Smooth muscle cell (in vitro differentiated cells): Measurements from ENCODE around the gene DHX58. TPM values are rescaled to one million over a fixed set of nuclear protein-coding genes. Genes with fewer than 3 reads are reported as not detected.

Source experiments
- DNase-seq: peaks from one replicate; lab custom pipeline; 2025; ENCODE audit not compliant: unreplicated experiment; lab: John Stamatoyannopoulos, UW
- H2AFZ ChIP-seq: fragments of 200-600 bp; sonication (generic); 2 replicates; pipeline ENCODE4 v1.6.0; 2016; ENCODE audit warnings: antibody characterized with exemption, low read depth, mild to moderate bottlenecking
- H3F3A ChIP-seq: fragments of 200-600 bp; sonication (generic); 2 replicates; pipeline ENCODE4 v1.6.0; 2017; ENCODE audit warnings: antibody characterized with exemption, low read depth
- H3K27ac ChIP-seq: fragments of 200-600 bp; sonication (generic); 2 replicates; pipeline ENCODE4 v1.5.1; 2016; ENCODE audit warnings: low read depth, mild to moderate bottlenecking
- H3K27me3 ChIP-seq: fragments of 200-600 bp; sonication (generic); 2 replicates; pipeline ENCODE4 v1.6.1; 2016; ENCODE audit warnings: low read depth, mild to moderate bottlenecking
- H3K36me3 ChIP-seq: fragments of 200-600 bp; sonication (generic); 2 replicates; pipeline ENCODE4 v1.5.1; 2016; ENCODE audit warnings: low read depth
- H3K4me1 ChIP-seq: fragments of 200-600 bp; sonication (generic); 2 replicates; pipeline ENCODE4 v1.5.1; 2016; ENCODE audit warnings: low read depth
- H3K4me2 ChIP-seq: fragments of 200-600 bp; sonication (generic); 2 replicates; pipeline ENCODE4 v1.6.0; 2016; ENCODE audit warnings: mild to moderate bottlenecking
- H3K4me3 ChIP-seq: fragments of 200-600 bp; sonication (generic); 2 replicates; pipeline ENCODE4 v1.5.1; 2016; ENCODE audit warnings: mild to moderate bottlenecking
- H3K79me2 ChIP-seq: fragments of 200-600 bp; sonication (generic); 2 replicates; pipeline ENCODE4 v1.6.0; 2016; ENCODE audit warnings: low read depth, mild to moderate bottlenecking
- H3K9ac ChIP-seq: fragments of 200-600 bp; sonication (generic); 2 replicates; pipeline ENCODE4 v1.6.0; 2016; ENCODE audit warnings: low read depth
- H3K9me3 ChIP-seq: fragments of 200-600 bp; sonication (generic); replicated peaks from 2 replicates; pipeline ENCODE4 v1.5.1; 2016; ENCODE audit warnings: low read depth
- H4K20me1 ChIP-seq: fragments of 200-600 bp; sonication (generic); 2 replicates; pipeline ENCODE4 v1.6.0; 2016; ENCODE audit warnings: low read depth
- WGBS: methylation state at CpG from one replicate; pipeline ENCODE4 v1.1.7; 2016; ENCODE audit warnings: low lambda C conversion rate; 5-methylcytosine and 5-hydroxymethylcytosine counted together
- polyA plus RNA-seq: library from polyadenylated mRNA; unstranded; fragments of >200 nt; fragmentation: Nextera tagmentation; extraction: Ambion mirVana; gene quantifications from 2 replicates; pipeline ENCODE4 v1.2.1, GENCODE V29; 2016
- total RNA-seq: library from RNA; depleted of rRNA; stranded (reverse); fragments of >200 nt; gene quantifications from 2 replicates; pipeline ENCODE4 v1.2.3, GENCODE V29; 2014
- TF ChIP-seq, protein P1 (sequence below): fragments of 200-600 bp; sonication (generic); IDR thresholded peaks from 2 replicates; pipeline ENCODE4 v1.5.1; 2017; ENCODE audit warnings: borderline replicate concordance, mild to moderate bottlenecking, antibody characterized with exemption; ENCODE audit not compliant: insufficient read depth, poor library complexity, severe bottlenecking

DHX58 gene
- total and polyA plus RNA-seq, 2 experiments from 2014 or later: 1.0 TPM; not detected in 1

DNA sequence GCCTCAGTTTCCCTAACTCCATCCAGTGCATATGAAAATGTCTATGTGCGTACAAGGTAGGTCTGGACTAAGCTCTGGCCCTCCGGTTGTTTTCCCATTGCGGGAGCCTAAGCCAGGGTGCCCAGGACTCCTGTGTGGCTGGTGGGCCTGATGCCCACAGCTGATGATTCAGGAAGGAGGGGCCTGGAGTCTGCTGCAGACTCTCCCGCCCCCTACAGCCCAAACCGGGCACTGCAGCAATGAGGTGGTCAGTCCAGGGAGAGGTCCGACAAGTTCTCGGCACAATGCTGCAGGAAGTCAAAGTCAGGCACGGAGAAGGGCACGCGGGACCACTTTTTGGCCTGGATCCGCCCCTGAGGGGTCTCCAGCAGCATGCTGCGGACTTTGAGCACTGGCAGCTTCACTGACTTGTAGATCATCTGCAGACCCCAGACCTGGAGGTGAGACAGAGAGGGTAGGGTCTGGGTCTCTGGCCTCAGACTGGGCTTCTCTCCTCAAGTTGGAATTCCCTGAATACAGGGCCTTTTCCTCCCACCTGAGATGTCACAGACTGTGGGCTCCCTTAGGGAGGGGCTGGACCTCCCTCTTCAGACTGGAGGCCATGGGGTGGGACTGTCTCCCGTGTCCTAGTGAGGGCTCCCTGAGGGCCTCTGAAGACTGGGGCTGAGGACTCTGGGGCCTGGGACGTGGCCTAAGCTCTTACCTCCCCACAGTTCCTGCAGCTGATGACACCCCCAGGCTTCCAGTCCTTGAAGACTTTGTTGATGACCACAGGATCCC, 10.8 kb downstream of the DHX58 start:
- Histone ChIP-seq H3K79me2 (no peaks in the 10 kb centered on the region), H2AFZ (no peak overlapping the region), H3K4me3 (no peak overlapping the region), H3K27me3 (peaks cover 26% of the 10 kb centered on the region), H3K9ac (no peak overlapping the region), H3K9me3 (no peaks in the 10 kb centered on the region), H4K20me1 (no peaks in the 10 kb centered on the region), H3K36me3 (no peaks in the 10 kb centered on the region), H3K4me2 (no peak overlapping the region), H3F3A (no peaks in the 10 kb centered on the region), H3K4me1 (peaks cover 5% of the 10 kb centered on the region), H3K27ac (no peak overlapping the region)
- peak; percentile 9 for DNase-seq
- WGBS: 40% methylated on average over 14 of the region's 14 CpGs
- TF ChIP-seq, protein P1, sequence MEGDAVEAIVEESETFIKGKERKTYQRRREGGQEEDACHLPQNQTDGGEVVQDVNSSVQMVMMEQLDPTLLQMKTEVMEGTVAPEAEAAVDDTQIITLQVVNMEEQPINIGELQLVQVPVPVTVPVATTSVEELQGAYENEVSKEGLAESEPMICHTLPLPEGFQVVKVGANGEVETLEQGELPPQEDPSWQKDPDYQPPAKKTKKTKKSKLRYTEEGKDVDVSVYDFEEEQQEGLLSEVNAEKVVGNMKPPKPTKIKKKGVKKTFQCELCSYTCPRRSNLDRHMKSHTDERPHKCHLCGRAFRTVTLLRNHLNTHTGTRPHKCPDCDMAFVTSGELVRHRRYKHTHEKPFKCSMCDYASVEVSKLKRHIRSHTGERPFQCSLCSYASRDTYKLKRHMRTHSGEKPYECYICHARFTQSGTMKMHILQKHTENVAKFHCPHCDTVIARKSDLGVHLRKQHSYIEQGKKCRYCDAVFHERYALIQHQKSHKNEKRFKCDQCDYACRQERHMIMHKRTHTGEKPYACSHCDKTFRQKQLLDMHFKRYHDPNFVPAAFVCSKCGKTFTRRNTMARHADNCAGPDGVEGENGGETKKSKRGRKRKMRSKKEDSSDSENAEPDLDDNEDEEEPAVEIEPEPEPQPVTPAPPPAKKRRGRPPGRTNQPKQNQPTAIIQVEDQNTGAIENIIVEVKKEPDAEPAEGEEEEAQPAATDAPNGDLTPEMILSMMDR: peak; percentile 74

DNA sequence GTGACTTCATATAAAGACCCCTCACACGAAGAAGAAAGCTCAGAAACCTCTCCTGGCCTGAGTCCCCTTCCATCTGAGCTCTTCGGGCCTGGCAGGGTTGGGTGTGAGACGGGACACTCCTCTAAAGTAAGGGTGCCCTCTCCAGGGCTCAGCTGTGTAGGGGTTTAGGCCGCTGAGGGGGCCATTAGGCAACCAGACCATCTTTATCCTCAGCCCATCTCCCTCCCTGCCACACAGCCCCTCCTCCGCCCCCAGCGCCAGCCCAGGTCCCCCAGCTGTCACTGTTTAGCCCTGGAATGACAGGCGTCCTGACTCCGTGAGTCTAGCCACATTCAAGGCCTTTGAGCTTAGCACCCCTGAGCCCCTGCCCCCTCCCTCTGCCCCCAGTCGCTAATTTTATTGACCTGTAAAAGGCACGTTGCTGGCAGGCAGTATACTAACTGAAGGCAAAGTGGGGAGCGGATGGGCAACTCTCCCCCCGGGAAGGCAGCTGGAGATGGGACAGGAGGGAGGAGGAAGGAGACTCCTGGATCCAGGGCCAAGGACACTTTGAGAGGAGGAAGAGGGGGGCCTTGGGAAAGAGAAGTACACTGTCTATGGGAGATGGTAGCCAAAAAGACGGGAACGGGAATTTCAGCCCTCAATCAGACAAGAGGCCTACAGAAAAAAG, 13.6 kb downstream of the DHX58 start:
- H3K4me3 ChIP-seq: no peak overlapping the region
- H3K9ac ChIP-seq: no peak overlapping the region
- H2AFZ ChIP-seq: no peak overlapping the region
- 49% methylated on average over 14 of the region's 14 CpGs for WGBS
- no peaks in the 10 kb centered on the region for H3K9me3 ChIP-seq
- H3K79me2 ChIP-seq: no peaks in the 10 kb centered on the region
- H4K20me1 ChIP-seq: no peaks in the 10 kb centered on the region
- no peak for DNase-seq
- TF ChIP-seq, protein P1: no peak
- peaks cover 5% of the 10 kb centered on the region for H3K4me1 ChIP-seq
- no peaks in the 10 kb centered on the region for H3F3A ChIP-seq
- H3K27ac ChIP-seq: no peak overlapping the region
- no peak overlapping the region for H3K4me2 ChIP-seq
- H3K36me3 ChIP-seq: no peaks in the 10 kb centered on the region
- H3K27me3 ChIP-seq: peaks cover 31% of the 10 kb centered on the region

DNA sequence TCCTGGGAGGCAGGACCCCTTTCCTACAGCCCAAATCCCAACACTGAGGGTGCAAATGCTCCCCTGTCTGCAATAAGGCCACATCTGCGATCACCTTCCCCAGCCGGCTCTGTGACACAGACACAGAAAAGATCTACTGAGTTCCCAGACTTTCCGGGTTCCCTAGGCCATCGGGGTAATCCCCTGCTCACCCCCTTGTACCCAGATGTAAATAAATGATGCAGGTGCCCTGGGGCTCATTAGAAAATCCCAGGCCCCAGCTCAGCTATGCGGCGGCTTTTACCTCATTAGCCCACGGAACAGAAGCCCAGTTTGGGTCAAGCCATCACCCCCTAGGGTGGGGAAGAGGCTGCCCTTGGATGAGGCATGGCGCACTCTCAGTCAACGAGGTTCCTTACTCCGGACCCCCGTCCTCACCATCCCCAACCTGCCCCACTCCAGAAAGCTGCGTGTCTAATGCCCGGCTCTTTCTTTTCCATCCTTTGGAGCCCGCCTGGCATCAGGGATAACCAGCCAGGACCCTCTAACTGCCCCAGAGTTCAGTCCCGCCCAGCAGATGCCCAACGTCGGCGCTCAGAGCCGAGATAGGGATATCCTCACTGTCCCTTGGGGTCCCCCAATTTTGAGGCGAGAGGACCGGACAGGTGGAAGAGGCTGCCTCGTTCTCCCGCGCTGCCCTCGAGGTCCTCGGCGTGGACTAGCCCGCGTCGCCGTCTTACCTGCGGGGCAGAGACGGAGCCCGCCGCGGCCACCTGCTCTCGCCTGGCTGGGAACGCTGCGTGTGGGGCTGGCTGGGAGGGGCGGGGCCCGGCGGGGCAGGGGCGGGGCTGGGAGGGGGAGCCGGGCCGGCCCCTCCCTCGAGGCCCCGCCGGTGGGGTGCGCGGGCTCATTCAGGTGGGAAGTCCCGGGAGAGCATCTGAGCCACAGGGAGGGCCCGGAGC, 14.6 kb downstream of the DHX58 start, which contains the start of gene ZNF385C:
ZNF385C (minus strand) TSS at position 783 of the 941 bp plus-strand sequence. CDS start 35,417 bp downstream, outside the sequence.
- WGBS: 31% methylated on average over 30 of the region's 52 CpGs
- H3K27ac ChIP-seq: no peak within 1 kb of the TSS
- no peaks in the 10 kb centered on the region for H3K36me3 ChIP-seq
- no peak within 1 kb of the TSS for H3K9ac ChIP-seq
- H3K9me3 ChIP-seq: no peaks in the 10 kb centered on the region
- no peaks in the 10 kb centered on the region for H3K79me2 ChIP-seq
- H3K4me2 ChIP-seq: peak within 1 kb of the TSS; percentile 61
- H3K27me3 ChIP-seq: peaks cover 31% of the 10 kb centered on the region
- H3F3A ChIP-seq: no peaks in the 10 kb centered on the region
- no peak for DNase-seq
- TF ChIP-seq, protein P1: no peak
- H4K20me1 ChIP-seq: no peaks in the 10 kb centered on the region
- no peak within 1 kb of the TSS for H3K4me3 ChIP-seq
- no peak within 1 kb of the TSS for H2AFZ ChIP-seq
- H3K4me1 ChIP-seq: peaks cover 5% of the 10 kb centered on the region
